Left cardiac atrium (tissue), 4 donors: ENCODE measurements around the gene SNN. TPM values are rescaled to one million over a fixed set of nuclear protein-coding genes. Genes with fewer than 3 reads are reported as not detected.

Source experiments
- ATAC-seq, 2 donors: fragments of 200-7000 bp; cut with Tn5 transposase; one replicate each; pipeline ENCODE4 v1.9.1; 2020; ENCODE audit warnings: mild to moderate bottlenecking in 2 of 2, moderate library complexity in 2 of 2
- DNase-seq: peaks from one replicate; pipeline ENCODE4 v3.0.0-alpha.2; 2020
- intact Hi-C, 2 donors: fragments of 100-400 bp; cut with DNase I; formaldehyde crosslinking; loops; one replicate each; pipeline versions ENCODE4 v1.14.1 to v1.15.1; 2022 to 2023
- long read RNA-seq: library from polyadenylated mRNA; unstranded; transcript quantifications from one replicate; pipeline ENCODE4 v2.0.0, GENCODE V29; 2021
- total RNA-seq, 2 donors: library from RNA; stranded (reverse); fragmentation: NEBNext Ultra II Directional; extraction: Animal tissue kit (Norgen Biotek cat#: 25700); gene quantifications; one replicate each; pipeline ENCODE4 v1.2.1, GENCODE V29; 2021
- donor health status: DM: no; HTN: yes; CAD: no.
- donor health status: DM: no; HTN: yes; CAD: no; lungs with severe emphysema.
- donor health status: DM: yes; HTN: yes; CAD: no.
- donor health status: Dilated cardiomyopathy.

SNN gene
- total RNA-seq, result 10 to 100 TPM; 27.5 to 33.7 TPM
- long read RNA-seq, transcript SNN-201 (2 exons, 3,312 nt), result major isoform, 33 of 44 reads
- long read RNA-seq, partial matches to known transcripts, result 11 of 44 reads
- long read RNA-seq, other reads (novel, unspliced or antisense), result 0 of 44 reads

- peak; percentile 92 to 95 for ATAC-seq
- intact Hi-C loops, result no loop called here
- DNase-seq, result peak; percentile 91
Observed at GRCh38 chr16:11667824-11668622, at the start of gene SNN. Gene SNN, plus strand, starts transcription at chr16:11668455. Its CDS starts 7,605 bp downstream, at chr16:11676060.

- intact Hi-C loops, result no loop called here
- DNase-seq (no peak), ATAC-seq (peak; percentile 41 to 60)
Observed at GRCh38 chr16:11619327-11619851, 48.9 kb upstream of the SNN start.

DNA sequence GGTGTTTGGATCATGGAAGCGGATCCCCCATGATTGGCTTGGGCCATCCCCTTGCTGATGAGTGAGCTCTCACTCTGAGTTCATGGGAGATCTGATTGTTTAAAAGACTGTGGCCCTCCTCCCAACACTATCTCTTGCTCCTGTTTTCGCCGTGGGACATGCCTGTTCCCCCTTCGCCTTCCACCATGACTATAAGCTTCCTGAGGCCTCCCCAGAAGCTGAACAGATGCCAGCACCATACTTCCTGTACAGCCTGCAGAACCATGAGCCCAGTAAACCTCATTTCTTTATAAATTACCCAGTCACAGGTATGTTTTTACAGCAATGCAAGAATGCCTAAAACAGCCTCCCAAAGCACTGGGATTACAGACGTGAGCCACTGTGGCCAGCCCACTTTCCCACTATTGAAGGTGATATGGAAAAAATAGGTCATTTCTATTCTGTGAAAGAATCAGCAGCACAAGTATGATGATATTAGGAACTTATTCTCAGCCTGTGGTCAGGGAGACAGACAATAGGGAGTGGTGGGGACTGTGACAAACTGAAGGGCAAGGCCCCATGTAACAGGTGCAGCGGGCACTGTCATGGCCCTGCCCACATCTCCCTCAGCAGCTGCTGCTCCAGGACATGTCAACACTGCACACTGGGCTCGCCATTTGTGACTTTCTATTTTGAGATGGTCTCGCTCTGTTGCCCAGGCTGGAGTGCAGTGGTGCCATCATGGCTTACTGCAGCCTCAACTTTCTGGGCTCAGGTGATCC lies 47.8 kb upstream of the SNN start:
- intact Hi-C loops, result no loop called here
- ATAC-seq, result no peak
- DNase-seq, result no peak

DNA sequence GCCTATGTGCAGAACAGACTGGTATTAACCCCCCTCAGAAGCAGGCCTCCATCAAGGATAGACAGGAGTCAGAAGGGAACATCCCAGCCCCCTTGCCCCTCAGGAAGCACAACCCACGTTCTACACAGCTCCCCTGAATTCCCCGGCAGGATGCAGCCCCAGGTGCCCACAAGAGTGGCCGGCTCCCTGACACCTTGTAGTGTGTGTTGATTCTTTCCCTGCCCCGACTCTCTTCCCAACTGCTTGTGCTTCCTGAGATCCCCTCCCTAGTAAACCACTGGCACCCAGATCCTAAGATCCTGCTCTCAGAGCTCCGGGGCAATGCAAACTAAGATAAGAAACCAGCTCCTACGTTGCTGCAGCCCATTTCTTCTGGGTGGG lies 46.7 kb upstream of the SNN start:
- DNase-seq, result no peak
- ATAC-seq, result peak in 1 of 2 donors; percentile 17
- intact Hi-C loops, result no loop called here

- intact Hi-C loops, result no loop called here
- ATAC-seq, result peak; percentile 61 to 80
- peak; percentile 36 for DNase-seq
Observed at GRCh38 chr16:11621920-11622651, 46.2 kb upstream of the SNN start.

DNA sequence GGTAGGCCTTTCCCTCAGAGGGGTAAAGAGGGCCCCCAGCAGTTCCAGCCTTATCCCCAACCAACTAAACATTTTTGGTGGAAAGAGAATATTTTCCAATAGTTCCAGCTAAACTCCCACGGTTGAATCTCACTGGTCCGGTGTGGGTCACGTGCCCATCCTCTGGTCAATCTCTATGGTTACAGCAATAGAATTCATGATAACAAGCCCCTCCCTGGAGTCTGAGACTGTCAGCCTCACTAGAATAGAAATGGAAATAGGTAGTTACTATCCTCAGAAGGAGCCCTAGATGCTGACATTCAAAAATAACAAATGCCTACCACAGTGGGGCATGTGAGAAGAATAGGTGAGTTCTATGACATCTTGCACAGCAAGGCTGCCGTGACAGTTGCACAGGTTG lies 44.0 kb upstream of the SNN start:
- intact Hi-C loops, result no loop called here
- ATAC-seq (no peak), DNase-seq (no peak)

DNA sequence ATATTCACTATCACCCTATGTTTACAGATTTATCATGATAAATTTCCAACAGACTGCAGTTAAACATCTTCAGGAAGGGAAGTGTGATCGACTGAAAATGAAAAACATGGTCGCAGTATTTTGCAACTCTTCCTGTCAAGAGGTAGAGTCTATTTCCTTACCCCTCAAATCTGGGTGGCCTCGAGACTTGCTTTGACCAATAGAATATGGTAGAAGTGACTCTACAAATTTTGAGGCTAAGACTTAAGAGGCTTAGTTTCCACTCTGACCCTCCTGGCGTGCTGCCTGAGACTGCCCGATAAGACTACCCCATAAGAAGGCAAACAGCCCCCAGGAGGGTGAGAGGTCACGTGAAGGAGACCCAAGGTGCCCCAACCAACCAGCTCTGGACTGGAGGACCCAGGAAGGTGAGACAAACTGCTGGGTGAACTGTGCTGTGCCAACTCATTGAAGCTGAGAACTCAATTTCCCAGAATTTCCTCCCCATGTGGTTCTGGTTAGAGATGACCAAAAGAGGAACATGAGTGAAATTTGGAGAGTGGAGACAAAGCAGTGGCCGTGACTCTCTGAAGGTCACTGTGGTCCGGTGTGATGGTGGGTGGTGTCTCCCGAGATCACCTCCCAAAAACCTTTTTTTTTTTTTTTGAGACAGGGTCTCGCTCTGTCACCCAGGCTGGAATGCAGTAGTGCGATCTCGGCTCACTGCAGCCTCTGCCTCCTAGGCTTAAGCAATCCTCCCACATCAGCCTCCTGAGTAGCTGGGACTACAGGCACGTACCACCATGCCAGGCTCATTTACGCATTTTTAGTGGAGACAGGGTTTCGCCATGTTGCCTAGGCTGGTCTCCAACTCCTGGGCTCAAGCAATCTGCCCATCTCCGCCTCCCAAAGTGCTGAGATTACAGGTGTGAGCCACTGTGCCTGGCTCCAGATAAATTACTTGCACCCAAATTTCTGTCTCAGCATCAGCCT lies 43.3 kb upstream of the SNN start:
- ATAC-seq (no peak), DNase-seq (no peak)
- intact Hi-C loops, result no loop called here

GRCh38 chr16:11625769-11626168 lies 42.5 kb upstream of the SNN start:
- intact Hi-C loops, result no loop called here
- DNase-seq, result no peak
- ATAC-seq, result no peak

DNA sequence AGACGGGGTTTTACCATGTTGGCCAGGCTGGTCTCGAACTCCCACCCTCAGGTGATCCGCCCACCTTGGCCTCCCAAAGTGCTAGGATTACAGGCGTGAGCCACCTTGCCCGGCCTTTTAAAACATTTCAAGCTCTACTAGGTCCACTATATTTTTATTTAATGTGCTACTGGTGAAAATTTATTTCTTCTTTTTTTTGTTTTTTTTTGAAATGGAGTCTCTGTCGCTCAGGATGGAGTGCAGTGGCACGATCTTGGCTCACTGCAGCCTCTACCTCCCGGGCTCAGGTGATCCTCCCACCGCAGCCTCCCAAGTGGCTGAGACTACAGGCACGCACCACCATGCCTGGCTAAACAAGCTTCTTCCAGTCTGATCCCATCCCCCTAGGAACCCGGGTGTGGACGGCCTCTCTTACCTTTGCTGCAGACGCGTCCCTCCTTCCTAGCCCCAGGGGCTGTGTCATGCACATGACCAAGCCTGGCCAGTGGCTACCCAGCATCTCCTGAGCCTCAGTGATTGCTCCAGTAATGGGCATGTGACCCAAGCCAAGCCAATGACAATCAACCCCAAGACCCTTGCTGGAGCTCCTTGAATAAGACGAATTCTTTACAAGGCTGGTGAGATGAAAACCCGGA lies 41.5 kb upstream of the SNN start:
- DNase-seq, result no peak
- no peak for ATAC-seq
- intact Hi-C loops, result no loop called here

GRCh38 chr16:11627292-11627663 lies 41.0 kb upstream of the SNN start:
- no peak for ATAC-seq
- intact Hi-C loops, result no loop called here
- no peak for DNase-seq

DNA sequence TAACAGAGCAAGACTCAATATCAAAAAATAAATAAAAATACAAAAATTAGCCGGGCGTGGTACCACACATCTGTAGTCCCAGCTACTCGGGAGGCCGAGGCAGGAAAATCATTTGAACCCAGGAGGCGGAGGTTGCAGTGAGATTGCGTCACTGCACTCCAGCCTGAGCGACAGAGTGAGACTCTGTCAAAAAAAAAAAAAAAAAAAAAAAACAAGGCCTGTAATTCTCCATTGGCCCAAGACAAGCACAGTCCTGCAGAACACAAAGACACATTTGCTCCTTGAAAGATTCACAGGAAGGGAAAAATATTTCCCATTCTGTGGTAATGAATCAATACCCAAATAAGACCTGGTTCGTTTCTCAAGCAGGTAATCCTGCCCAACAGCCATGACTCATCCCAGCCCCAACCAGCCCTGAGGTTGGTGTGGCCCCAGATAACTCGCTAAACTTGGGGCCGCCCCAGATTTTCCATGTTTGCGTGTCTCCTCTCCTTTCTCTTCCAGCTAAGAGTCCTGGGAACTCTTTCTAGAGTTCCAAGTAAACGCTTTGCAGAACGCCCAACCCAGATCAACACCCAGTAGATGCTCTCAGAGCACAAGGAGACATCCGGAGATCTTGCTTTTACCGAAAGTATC lies 40.3 kb upstream of the SNN start:
- peak in 1 of 2 donors; percentile 14 for ATAC-seq
- DNase-seq, result peak; percentile 40
- intact Hi-C loops, result no loop called here

DNA sequence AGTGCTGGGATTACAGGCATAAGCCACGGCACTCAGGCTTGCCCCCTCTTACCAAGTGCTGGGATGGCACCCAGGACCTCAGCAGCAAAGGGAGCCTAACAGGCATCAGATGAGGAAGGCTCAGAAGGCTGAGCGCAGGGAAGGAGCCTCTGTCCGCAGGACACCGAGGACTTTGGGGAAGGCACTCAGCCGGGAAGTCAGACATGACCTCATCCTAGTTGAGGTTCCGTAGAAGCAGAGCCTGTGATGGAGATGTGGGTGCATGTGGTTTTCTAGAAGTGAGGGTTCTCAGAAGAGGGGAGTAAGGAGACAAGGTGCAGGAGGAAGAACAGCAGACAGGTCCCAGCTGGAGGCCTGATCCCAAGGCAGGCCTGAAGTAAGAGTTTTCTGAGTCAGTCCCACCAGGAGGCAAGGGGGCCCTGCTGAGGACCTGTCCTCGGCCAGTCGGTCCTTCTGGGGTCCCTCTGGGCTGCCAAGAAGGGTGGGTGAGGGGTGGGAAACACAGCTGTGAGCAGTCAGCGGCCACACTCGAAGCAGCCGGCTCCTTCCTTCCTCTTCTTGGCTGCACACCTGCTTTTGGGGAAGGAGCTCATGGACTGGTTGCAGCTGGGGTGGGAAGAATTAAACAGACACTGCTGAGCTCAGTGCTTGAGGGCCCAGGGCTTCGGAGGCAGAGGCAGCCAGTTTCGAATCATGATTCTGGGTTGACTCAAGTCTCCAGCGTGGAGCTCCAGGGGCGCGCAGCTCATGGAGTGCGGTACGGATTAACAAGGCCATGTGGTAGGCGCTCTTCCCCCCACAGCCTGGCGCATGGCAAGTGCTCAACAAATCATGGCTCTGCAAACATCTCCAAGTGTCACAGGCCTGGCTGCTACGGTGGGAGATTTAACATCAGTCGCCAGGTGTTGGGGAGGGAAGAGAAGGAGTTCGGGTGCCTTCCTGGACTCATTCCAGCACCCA lies 38.9 kb upstream of the SNN start:
- DNase-seq, result no peak
- ATAC-seq, result peak in 1 of 2 donors; percentile 52
- intact Hi-C loops, result no loop called here

- intact Hi-C loops, result no loop called here
- DNase-seq (no peak), ATAC-seq (no peak)
Observed at GRCh38 chr16:11630046-11630767, 38.0 kb upstream of the SNN start.

DNA sequence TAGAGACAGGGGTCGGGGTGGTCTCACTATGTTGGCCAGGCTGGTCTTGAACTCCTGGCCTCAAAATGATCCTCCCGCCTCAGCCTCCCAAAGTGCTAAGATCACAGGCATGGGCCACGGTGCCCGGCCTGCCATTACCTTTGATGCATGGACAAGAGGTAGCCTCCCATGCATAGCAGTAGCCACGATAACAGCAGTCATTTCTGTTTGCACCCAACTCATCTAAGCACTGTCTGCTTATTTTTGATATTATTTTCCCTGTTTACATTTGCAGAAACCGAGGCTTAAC lies 37.5 kb upstream of the SNN start:
- no peak for ATAC-seq
- intact Hi-C loops, result no loop called here
- DNase-seq, result no peak

GRCh38 chr16:11631214-11631613 lies 37.0 kb upstream of the SNN start:
- ATAC-seq, result no peak
- intact Hi-C loops, result no loop called here
- DNase-seq, result no peak

GRCh38 chr16:11632455-11632939 lies 35.8 kb upstream of the SNN start:
- peak; percentile 72 to 79 for ATAC-seq
- peak; percentile 78 for DNase-seq
- intact Hi-C loops, result no loop called here
